SIG-M5 treated with dmso at 0.1 percent for 504 hours (cell line): ENCODE results near the gene TNFRSF21.

ENCODE experiments used
- DNase-seq: peaks from one replicate; lab custom pipeline; 2025; ENCODE audit not compliant: unreplicated experiment; lab: John Stamatoyannopoulos, UW

The TNFRSF21 gene

GRCh38 chr6:47181681-47182080, 128.0 kb downstream of the TNFRSF21 start:
- DNase-seq, result no peak
